Heart right ventricle (tissue), 16 donors: ENCODE measurements around the gene CERK. TPM values are rescaled to one million over a fixed set of nuclear protein-coding genes. Genes with fewer than 3 reads are reported as not detected.

Source experiments
- ATAC-seq, 8 donors: fragments of 200-7000 bp; cut with Tn5 transposase; one replicate each; pipeline ENCODE4 v1.9.1; 2020; ENCODE audit warnings: mild to moderate bottlenecking in 8 of 8, moderate library complexity in 8 of 8, moderate number of reproducible peaks in 1 of 8
- DNase-seq, 2 donors: peaks; one replicate each; pipeline ENCODE4 v3.0.0-alpha.2; 2020
- H3K27ac ChIP-seq, 10 donors: fragments of 200-600 bp; sonication (generic) in 2 of 10; one replicate each; pipeline versions ENCODE4 v1.5.0 to v1.8.0; 2020 to 2022; ENCODE audit warnings: mild to moderate bottlenecking in 3 of 10
- H3K27me3 ChIP-seq, 7 donors: fragments of 200-600 bp; one replicate each; pipeline ENCODE4 v1.8.0; 2021 to 2022; ENCODE audit warnings: mild to moderate bottlenecking in 2 of 7
- H3K36me3 ChIP-seq, 9 donors: fragments of 200-600 bp; sonication (generic) in 1 of 9; one replicate each; pipeline versions ENCODE4 v1.5.0 to v1.8.0; 2020 to 2022; ENCODE audit warnings: mild to moderate bottlenecking in 2 of 9
- H3K4me1 ChIP-seq, 9 donors: fragments of 200-600 bp; sonication (generic) in 1 of 9; one replicate each; pipeline versions ENCODE4 v1.5.0 to v1.8.0; 2020 to 2022; ENCODE audit warnings: mild to moderate bottlenecking in 4 of 9
- H3K4me3 ChIP-seq, 10 donors: fragments of 200-600 bp; sonication (generic) in 2 of 10; one replicate each; pipeline versions ENCODE4 v1.5.0 to v1.8.0; 2020 to 2022; ENCODE audit warnings: mild to moderate bottlenecking in 7 of 10, moderate library complexity in 2 of 10
- H3K9me3 ChIP-seq, 11 donors: fragments of 200-600 bp in 10 of 11; sonication (generic) in 2 of 11; one replicate each; pipeline versions ENCODE4 v1.5.0 to v1.8.0; 2013 to 2022; ENCODE audit warnings: mild to moderate bottlenecking in 2 of 11, control low read depth in 1 of 11, moderate library complexity in 1 of 11
- WGBS, 2 donors: extraction: QIAGEN DNeasy Blood & Tissue Kit; methylation state at CpG; one replicate each; pipeline ENCODE4 v1.1.7; 2013; ENCODE audit warnings: inconsistent platforms in 1 of 2; 5-methylcytosine and 5-hydroxymethylcytosine counted together
- intact Hi-C, 10 donors: fragments of 100-400 bp; cut with DNase I; formaldehyde crosslinking; loops; one replicate each; pipeline versions ENCODE4 v1.11.1 to v1.14.2; 2022
- polyA plus RNA-seq, 2 donors: library from polyadenylated mRNA; stranded (reverse); fragments of 200-250 nt; gene quantifications; one replicate each; pipeline ENCODE4 v1.2.3, GENCODE V29; 2013
- total RNA-seq, 10 donors: library from RNA; stranded (reverse); fragmentation: NEBNext Ultra II Directional in 3 of 10; extraction: Animal tissue kit (Norgen Biotek cat#: 25700) in 3 of 10; gene quantifications; one replicate each; pipeline versions ENCODE4 v1.2.1 to v1.2.4, GENCODE V29; 2021 to 2023
- TF ChIP-seq, protein P1 (sequence below), 9 donors: fragments of 200-600 bp; sonication (generic) in 2 of 9; IDR thresholded peaks; one replicate each; pipeline versions ENCODE4 v1.5.0 to v1.8.0; 2021 to 2022; ENCODE audit warnings: antibody characterized with exemption in 9 of 9, mild to moderate bottlenecking in 5 of 9, moderate library complexity in 1 of 9
- donor health status: Arrhythmogenic right ventricular cardiomyopathy.
- donor health status: ischemic (EF 13 %, LVEDD 7.1; RV severe dilation, severe dysfunction).
- donor health status: healthy with polysubstance abuse.
- donor health status: DM: no; HTN: yes; CAD: no.
- donor health status: DM: no; HTN: no; CAD: no.
- donor health status: ischemic (EF 25% LVEDD 6.9; RV normal size, moderate dysfunction).
- donor health status: ischemic (EF 25% LVEDD 5.7; RV mildly dilated, moderate dysfunction).
- donor health status: healthy.
- donor health status: DM: yes; HTN: yes; CAD: no.
- donor health status: Ischemic cardiomyopathy.
- donor health status: ischemic (EF 35%, LVEDD 5.7; RV mildly dilated, moderate dysfunction).
- donor health status: nonischemic (EF 11% LVEDD 7.7; RV severe dilation, severe dysfunction).
- donor health status: DM: yes; HTN: yes; CAD: no.
- donor health status: PGD.
- donor health status: ischemic (EF 29% LVEDD 5.4; RV normal size, mild dysfunction).
- donor health status: nonischemic (EF 23%, LVEDD 6.1; RV moderate dilation, normal function).

The CERK gene
- total and polyA plus RNA-seq, 12 donors, result 21.5 to 97.0 (median 66.2) TPM

DNA sequence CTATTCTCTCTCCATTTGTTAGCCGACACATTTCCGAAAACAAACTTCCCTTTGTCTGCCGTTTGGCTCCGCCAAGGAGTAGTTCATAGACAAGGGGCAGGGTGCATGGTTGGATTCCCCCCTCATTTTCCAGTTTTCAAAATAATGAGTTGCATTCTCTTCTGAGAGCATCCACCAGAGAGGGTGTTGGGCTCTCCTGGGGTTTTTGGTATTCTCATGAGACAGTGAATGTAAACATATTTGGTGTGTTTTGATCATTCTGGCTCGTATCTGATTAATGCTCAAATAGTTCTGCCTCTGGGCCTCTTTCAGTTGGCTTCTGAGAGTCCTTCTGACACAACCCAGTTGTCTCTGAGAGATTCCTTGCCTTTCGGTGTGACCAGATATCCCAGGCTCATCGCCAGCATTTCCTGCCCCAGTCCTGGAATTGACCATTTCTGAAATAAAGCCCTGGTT lies 96.2 kb downstream of the CERK start:
- H3K9me3 ChIP-seq, result no peaks in the 10 kb centered on the region
- H3K4me3 ChIP-seq, result no peak overlapping the region
- DNase-seq (no peak), ATAC-seq (no peak)
- H3K4me1 ChIP-seq, result peaks cover 12 to 68% (median 52%) of the 10 kb centered on the region in 9 donors
- H3K27ac ChIP-seq, result peak overlapping the region in 2 of 10 donors; percentile 13 to 15
- peaks cover 0 to 14% (median 0%) of the 10 kb centered on the region in 9 donors for H3K36me3 ChIP-seq
- intact Hi-C loops, result no loop called here
- no peaks in the 10 kb centered on the region for H3K27me3 ChIP-seq
- TF ChIP-seq, protein P1, sequence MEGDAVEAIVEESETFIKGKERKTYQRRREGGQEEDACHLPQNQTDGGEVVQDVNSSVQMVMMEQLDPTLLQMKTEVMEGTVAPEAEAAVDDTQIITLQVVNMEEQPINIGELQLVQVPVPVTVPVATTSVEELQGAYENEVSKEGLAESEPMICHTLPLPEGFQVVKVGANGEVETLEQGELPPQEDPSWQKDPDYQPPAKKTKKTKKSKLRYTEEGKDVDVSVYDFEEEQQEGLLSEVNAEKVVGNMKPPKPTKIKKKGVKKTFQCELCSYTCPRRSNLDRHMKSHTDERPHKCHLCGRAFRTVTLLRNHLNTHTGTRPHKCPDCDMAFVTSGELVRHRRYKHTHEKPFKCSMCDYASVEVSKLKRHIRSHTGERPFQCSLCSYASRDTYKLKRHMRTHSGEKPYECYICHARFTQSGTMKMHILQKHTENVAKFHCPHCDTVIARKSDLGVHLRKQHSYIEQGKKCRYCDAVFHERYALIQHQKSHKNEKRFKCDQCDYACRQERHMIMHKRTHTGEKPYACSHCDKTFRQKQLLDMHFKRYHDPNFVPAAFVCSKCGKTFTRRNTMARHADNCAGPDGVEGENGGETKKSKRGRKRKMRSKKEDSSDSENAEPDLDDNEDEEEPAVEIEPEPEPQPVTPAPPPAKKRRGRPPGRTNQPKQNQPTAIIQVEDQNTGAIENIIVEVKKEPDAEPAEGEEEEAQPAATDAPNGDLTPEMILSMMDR (IDR thresholded peaks at IDR 0.05), result no peak
- WGBS, 2 donors, result 66 to 76% methylated on average over 7 of the region's 7 CpGs

GRCh38 chr22:46640293-46641055 lies 97.6 kb downstream of the CERK start:
- ATAC-seq (no peak), DNase-seq (no peak)
- intact Hi-C loops, result no loop called here
- TF ChIP-seq, protein P1 (IDR thresholded peaks at IDR 0.05), result no peak
- peak overlapping the region in 1 of 10 donors; percentile 20 for H3K27ac ChIP-seq
- peaks cover 0 to 14% (median 0%) of the 10 kb centered on the region in 9 donors for H3K36me3 ChIP-seq
- no peaks in the 10 kb centered on the region for H3K9me3 ChIP-seq
- no peak overlapping the region for H3K4me3 ChIP-seq
- 45 to 47% methylated on average over 24 of the region's 24 CpGs for WGBS, 2 donors
- H3K4me1 ChIP-seq, result peaks cover 14 to 67% (median 48%) of the 10 kb centered on the region in 9 donors
- no peaks in the 10 kb centered on the region for H3K27me3 ChIP-seq

DNA sequence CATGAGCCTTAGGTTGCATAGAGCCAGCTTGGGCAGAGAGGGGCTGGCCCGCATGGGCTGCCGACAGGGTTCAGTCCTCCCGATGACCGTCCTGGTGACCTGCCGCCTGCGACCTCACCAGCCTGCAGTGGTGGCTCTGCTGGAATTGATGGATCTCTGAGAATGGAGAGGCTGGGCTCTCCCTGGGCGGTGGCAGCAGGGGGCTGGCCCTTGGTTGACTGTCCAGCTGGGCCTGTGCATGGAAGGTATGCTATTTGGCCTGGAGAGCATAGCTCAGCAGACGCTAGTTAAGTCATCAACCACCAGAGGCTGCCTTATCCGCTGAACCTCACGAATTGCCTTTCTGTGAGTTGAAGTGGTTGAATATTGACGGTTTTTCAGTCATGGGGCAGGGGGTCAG lies 98.2 kb downstream of the CERK start:
- Histone ChIP-seq H3K36me3 (peaks cover 0 to 14% (median 0%) of the 10 kb centered on the region in 9 donors), H3K4me1 (peaks cover 14 to 65% (median 44%) of the 10 kb centered on the region in 9 donors), H3K9me3 (no peaks in the 10 kb centered on the region), H3K27ac (peak overlapping the region in 1 of 10 donors; percentile 20), H3K4me3 (no peak overlapping the region), H3K27me3 (no peaks in the 10 kb centered on the region)
- ATAC-seq, result peak in 1 of 8 donors; percentile 4
- TF ChIP-seq, protein P1 (IDR thresholded peaks at IDR 0.05), result no peak
- WGBS, 2 donors, result 85 to 88% methylated on average over 11 of the region's 11 CpGs
- intact Hi-C loops, result no loop called here
- DNase-seq, result peak in 1 of 2 donors; percentile 13

DNA sequence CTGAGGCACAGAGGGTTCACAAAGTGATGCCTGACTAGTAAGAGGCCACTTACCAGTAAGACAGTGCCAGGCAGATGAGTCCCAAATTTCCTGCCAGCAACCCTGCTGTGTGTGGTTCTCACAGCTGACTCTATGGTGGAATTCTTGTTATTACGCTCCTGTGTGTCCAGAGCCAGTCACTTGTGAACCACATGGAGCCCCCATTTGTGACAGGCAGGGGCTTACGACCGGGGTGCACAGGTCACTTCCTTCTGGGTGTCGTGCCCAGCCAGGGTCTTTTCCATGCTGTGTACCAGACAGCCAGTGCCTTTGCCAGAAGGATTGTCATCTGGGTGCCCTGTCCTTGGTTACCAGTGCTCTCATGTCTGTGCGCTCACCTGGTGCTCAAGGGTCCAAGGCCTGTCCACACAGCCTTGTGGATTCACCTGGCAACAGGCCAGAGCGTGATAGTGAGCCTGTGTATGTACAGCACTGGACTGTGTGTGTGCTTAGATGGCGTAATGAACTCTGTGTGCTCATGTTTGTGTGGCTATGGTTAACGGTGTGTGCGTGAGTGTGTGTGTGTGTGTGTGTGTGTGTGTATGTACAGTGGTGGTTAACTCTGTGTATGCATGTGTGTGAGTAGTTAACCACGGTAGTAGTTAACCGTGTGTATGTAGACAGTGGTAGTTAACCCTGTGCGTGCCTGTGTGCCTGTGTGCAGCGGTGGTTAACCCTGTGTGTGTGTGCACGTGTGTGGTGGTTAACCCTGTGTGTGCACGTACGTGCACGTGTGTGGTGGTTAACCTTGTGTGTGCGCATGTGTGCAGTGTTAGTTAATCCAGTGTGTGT lies 99.2 kb downstream of the CERK start:
- peak in 1 of 2 donors; percentile 17 for DNase-seq
- Histone ChIP-seq H3K27me3 (no peaks in the 10 kb centered on the region), H3K9me3 (no peaks in the 10 kb centered on the region), H3K4me3 (no peak overlapping the region), H3K36me3 (peaks cover 0 to 14% (median 0%) of the 10 kb centered on the region in 9 donors), H3K4me1 (peaks cover 18 to 66% (median 54%) of the 10 kb centered on the region in 9 donors), H3K27ac (peak overlapping the region in 3 of 10 donors; percentile 10 to 33 (median 21))
- intact Hi-C loops, result no loop called here
- 56 to 58% methylated on average over 18 of the region's 18 CpGs for WGBS, 2 donors
- ATAC-seq, result peak in 6 of 8 donors; percentile 5 to 48 (median 24)
- TF ChIP-seq, protein P1 (IDR thresholded peaks at IDR 0.05), result no peak
